ENCODE data around the gene TRHDE.
"Not testable (repeated sequence)": the region's sequence is repeated elsewhere in the genome, so short reads cannot be mapped to it uniquely, and the experiment has no call there.

The TRHDE gene

GRCh38 chr12:72602581-72602980 is 330.4 kb downstream of the TRHDE start:
- H3K27ac ChIP-seq, result no peak overlapping the region
- DNase-seq (ENCODE audit: low read depth, low spot score), result no peak

DNA sequence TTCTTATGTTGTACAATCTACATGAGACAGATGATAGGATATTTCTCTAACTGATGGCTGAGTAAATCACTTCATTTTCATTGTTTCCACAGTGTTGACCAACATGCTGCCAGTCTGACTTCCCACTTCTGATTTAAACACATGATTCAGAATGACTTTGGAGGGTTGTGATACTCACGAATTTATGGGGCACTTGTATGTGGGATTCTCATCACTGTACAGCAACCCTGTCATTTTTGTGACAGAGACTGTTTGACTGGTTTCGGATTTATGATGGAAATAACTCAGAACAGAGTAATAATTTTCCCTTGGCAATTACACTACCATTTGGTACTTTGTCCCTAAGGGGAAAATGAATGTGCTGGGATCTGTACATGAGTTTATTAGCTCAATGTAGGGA is 333.8 kb downstream of the TRHDE start:
- no peak for DNase-seq (ENCODE audit: low read depth, low spot score)
- H3K27ac ChIP-seq, result no peak overlapping the region

- no peak for DNase-seq (ENCODE audit: low read depth, low spot score)
- no peak overlapping the region for H3K27ac ChIP-seq
These were observed 338.2 kb downstream of the TRHDE start for GRCh38 chr12:72610342-72610741.

- no peak overlapping the region for H3K27ac ChIP-seq
- no peak for DNase-seq (ENCODE audit: low read depth, low spot score)
These were observed 338.7 kb downstream of the TRHDE start for GRCh38 chr12:72610854-72611358.

DNA sequence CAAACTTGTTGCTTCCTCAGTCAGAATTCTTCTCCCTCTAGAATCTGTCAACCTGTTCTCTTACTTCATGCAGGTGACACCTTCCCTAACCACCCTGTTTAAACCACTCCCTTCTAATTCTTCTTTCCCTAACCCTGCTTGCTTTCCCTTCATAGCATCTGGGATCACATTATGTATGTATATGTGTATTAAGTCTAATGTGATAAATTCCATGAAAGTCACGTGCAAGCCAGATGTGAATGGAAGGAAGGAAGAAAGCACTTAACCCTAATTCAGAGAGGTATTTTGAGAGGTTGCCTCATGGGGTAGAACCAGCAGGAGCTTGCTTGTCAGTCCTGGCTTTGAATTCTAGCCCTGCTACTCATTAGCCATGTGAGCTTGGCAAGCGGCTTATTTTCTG is 340.0 kb downstream of the TRHDE start:
- DNase-seq (ENCODE audit: low read depth, low spot score), result no peak
- H3K27ac ChIP-seq, result no peak overlapping the region

DNA sequence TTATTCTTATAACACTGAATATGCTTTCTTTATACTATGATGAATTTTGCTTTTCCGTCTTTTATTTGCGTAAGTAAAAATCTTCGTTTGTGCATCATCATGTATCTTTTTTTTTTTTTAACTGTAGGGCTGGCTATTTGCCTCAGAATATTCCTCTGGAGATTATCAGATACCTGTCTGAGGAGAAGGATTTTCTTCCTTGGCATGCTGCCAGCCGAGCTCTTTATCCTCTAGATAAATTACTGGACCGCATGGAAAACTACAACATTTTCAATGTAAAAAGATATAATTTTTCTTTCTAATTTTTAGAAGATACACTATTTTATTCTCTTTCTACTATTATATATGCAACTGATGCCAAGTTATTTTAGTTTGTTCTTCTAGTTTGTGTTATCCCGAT is 346.6 kb downstream of the TRHDE start:
- H3K27ac ChIP-seq, result no peak overlapping the region
- no peak for DNase-seq (ENCODE audit: low read depth, low spot score)

DNA sequence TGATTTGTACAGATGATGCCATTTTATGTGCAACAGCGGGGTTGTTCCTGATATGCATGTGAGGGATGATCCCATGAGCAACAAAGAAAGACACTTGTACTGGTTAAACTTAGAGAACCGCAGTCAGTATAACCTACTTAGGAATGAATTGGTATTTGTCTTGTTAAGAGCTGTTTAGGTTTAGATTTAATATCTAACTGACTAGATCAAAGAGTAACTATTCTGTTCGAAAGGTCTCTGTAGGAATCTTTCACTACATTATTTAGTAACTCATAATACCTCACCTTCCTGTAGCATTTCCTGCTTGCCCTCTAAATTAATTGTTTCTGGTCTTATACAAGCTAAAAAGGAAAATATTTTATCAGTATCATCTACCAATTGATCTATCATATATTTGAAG is 350.4 kb downstream of the TRHDE start:
- no peak for DNase-seq (ENCODE audit: low read depth, low spot score)
- no peak overlapping the region for H3K27ac ChIP-seq

- no peak overlapping the region for H3K27ac ChIP-seq
- no peak for DNase-seq (ENCODE audit: low read depth, low spot score)
These were observed 359.9 kb downstream of the TRHDE start for GRCh38 chr12:72631926-72632685.

DNA sequence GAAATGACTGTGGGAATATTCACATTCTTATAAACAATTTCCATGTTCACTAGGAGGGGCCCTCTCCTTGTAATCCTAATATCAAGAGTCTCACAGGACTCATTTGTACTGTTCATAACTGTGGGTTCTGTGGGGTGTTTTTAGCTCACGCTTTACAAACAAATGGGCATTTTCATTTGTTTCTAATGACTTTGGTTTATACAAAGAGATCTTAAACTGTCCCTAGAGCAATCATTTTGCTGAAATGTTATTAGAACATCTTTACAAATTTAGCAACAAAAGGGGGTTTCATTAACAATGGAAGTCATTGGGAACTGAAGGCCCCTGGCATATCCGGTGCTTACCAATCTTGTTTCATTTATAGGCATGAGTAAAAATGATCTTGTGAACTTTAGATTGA is 370.5 kb downstream of the TRHDE start:
- DNase-seq (ENCODE audit: low read depth, low spot score), result no peak

GRCh38 chr12:72647139-72647538 is 375.0 kb downstream of the TRHDE start:
- no peak for DNase-seq (ENCODE audit: low read depth, low spot score)
- H3K27ac ChIP-seq, result no peak overlapping the region

More for the DNA sequence above, 370.5 kb downstream of the TRHDE start:
- no peak overlapping the region for H3K27ac ChIP-seq

DNA sequence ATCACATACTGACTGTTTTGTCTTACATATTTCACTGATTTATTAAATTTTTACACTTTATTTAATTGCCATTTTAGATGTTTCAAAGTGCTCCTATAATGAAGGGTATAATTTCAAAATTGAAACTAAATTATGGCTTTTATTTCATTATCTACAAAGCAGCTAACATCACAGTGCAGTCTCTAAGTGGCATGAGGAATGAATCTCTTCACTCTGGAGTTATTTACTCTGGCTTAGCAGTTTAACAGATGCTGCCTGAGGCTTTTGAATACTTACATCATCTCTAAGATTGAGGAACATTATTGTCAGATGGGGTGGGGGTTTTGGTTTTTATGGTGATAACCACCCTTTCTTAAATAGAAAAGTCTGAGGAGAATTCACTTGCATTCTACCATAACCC is 386.4 kb downstream of the TRHDE start:
- no peak for DNase-seq (ENCODE audit: low read depth, low spot score)
- H3K27ac ChIP-seq, result no peak overlapping the region

- not testable (repeated sequence) for DNase-seq (ENCODE audit: low read depth, low spot score)
These were observed 388.0 kb downstream of the TRHDE start for GRCh38 chr12:72660174-72660573.

GRCh38 chr12:72673853-72674252 is 401.7 kb downstream of the TRHDE start:
- no peak overlapping the region for H3K27ac ChIP-seq
- no peak for DNase-seq (ENCODE audit: low read depth, low spot score)

More at GRCh38 chr12:72660174-72660573, 388.0 kb downstream of the TRHDE start:
- H3K27ac ChIP-seq, result not testable (repeated sequence)

GRCh38 chr12:72676556-72676955 is 404.4 kb downstream of the TRHDE start:
- no peak overlapping the region for H3K27ac ChIP-seq
- no peak for DNase-seq (ENCODE audit: low read depth, low spot score)

DNA sequence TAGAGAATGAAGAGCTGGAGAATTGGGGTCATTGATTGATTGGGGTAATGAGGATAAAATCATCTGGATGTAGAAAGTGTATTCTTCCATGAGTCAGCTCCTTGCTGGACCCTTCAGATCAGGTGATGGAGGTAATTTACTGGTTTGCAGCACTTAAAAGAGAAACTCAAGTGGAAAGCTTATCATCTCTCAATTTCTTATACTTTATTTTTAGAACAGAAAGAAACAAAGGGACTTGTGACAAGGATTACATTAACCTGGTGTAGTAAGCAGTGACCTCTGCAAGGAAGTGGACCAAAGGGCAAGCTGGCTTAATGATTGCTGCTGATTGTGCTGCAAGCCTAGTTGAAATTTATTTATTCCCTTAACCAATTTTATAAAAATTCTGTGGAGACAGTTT is 405.0 kb downstream of the TRHDE start:
- H3K27ac ChIP-seq, result no peak overlapping the region
- no peak for DNase-seq (ENCODE audit: low read depth, low spot score)

DNA sequence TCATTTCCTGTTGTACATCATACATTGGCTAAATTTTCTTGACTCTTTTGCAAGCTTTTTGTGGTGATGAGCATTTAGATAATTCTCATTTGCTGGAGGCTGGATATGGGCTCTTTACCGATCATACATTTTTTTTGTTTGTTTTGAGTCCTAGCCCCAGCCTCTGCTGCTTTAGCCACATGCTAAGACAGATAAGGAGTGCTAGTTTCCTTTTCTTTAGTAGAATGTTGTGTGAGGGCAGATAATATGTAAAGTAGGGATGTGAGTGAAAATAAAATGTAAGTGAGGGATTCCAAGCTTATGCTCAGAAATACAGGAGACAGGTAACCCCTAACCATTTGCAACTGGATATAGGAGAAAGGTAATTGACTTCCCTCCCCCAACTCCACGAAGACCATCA is 405.7 kb downstream of the TRHDE start:
- DNase-seq (ENCODE audit: low read depth, low spot score), result no peak
- H3K27ac ChIP-seq, result no peak overlapping the region

DNA sequence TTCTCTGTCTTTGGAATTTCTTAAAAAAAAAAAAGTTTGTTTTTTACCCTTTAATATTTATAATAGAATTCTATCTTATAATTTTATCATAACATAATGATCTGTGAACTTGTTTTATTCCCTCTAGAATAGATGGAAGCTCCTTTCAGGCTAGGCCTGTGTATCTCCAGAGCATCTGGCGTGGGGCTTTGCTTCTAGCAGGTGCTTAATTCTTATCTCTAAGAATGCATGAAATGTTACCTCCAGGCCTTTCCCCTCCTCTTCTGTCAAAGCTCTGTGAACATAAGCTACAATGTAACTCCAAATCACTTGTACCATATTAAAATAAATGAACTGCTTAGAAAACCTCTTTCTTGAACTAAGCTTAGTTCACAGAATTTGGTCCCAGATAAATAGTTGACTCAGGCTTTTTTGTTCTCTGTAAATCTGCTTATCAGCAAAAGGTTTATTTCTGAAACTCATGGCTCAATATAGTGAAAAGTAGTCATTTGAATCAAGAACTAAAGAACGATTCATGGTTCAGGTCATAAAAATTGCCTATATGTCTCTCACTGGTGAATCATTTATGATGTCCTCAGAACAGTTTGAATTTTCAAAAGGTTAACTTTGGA is 407.1 kb downstream of the TRHDE start:
- DNase-seq (ENCODE audit: low read depth, low spot score), result no peak
- no peak overlapping the region for H3K27ac ChIP-seq

DNA sequence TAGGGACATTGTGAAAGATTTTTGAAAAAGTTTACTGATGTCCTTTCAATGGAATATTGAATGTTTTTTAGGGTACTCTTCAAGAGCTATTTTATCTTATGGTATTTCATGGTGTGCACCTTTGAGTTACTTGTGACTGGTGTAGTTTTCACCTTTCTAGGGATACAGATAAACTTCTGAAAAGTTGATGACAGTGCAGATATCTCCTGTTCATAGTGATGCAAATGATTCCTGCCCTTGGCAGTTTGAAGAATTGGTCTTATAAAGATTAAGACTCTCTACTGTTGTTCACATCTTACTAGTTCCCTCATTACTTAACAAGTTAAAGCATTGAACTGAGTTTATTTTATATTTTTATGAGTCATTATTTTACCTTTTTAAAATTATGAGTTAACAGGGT is 408.9 kb downstream of the TRHDE start:
- DNase-seq (ENCODE audit: low read depth, low spot score), result no peak
- no peak overlapping the region for H3K27ac ChIP-seq

GRCh38 chr12:72684491-72684890 is 412.3 kb downstream of the TRHDE start:
- no peak for DNase-seq (ENCODE audit: low read depth, low spot score)
- H3K27ac ChIP-seq, result no peak overlapping the region

GRCh38 chr12:72692338-72692737 is 420.2 kb downstream of the TRHDE start:
- no peak overlapping the region for H3K27ac ChIP-seq
- DNase-seq (ENCODE audit: low read depth, low spot score), result no peak

DNA sequence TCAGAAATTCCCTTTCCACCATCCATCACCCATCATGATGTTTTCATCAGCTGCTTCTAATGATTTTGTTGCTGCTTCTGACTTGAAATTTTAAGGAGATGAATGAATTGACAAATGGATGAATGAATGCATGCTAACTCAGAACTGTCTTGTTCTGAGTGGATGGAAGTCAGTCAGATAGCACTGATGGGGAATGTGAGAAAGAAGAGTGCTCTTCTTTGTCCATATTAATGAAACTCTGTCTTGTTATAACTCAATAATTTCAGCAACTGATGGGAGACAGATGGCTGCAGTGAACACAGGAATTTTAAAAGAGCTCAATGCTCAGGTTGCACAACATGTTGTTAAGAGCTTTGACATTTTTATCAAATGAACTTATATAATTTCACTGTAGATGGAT is 422.0 kb downstream of the TRHDE start:
- H3K27ac ChIP-seq, result no peak overlapping the region
- DNase-seq (ENCODE audit: low read depth, low spot score), result no peak

DNA sequence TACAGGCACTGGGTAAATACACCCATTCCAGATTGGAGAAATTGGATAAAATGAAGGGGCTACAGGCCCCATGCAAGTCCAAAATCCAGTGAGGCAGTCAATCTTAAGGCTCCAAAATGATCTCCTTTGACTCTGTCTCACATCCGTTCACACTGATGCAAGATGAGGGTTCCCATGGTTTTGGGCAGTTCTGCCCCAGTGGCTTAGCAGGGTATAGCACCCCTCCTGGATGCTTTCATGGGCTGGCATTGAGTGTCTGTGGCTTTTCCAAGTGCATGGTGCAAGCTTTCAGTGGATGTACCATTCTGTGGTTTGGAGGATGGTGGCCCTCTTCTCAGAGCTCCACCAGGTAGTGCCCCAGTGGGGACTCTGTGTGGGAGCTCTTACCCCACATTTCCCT is 427.2 kb downstream of the TRHDE start:
- no peak for DNase-seq (ENCODE audit: low read depth, low spot score)
- H3K27ac ChIP-seq, result no peak overlapping the region
